HG02943 (cell line): ENCODE measurements around the gene TARBP1.
A peak's percentile ranks its signal among the peaks of the same experiment; 100 is the strongest.

Source experiments
- ATAC-seq: cut with Tn5 transposase; IDR thresholded peaks from one replicate; pipeline ENCODE4 v1.9.1; 2021; ENCODE audit warnings: mild to moderate bottlenecking, low read depth, moderate library complexity; ENCODE audit not compliant: unreplicated experiment

Gene TARBP1

DNA sequence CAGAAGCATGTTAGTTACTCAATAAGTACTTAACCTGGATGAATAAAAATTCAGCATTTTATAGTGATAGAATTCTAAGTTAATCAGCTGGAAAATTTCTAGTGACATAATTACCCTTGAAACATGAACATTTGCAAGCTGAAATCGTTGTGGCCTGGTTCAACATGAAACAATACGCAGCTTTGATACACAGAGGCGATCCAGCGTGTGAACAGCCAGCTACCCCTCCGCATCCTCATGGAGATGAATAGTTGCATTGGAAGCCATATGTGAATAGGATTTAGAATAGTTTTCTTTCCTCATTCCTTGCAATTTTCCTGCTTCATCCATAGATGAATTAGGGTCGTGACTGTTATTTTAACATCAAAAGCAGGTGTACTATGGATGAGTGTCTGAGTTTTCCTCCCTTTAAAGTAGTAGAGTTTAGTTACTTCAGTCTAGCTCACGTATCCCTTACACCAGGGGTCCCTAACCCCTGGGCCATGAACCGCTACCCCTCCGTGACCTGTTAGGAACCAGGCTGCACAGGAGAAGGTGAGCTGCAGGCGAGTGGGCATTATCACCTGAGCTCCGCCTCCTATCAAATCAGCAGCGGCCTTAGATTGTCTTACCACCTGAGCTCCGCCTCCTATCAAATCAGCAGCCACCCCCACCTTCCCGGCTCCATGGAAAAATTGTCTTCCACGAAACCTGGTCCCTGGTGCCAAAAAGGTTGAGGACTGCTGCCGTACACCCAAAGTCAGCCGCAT lies 6.2 kb upstream of the TARBP1 start:
- ATAC-seq = no peak

DNA sequence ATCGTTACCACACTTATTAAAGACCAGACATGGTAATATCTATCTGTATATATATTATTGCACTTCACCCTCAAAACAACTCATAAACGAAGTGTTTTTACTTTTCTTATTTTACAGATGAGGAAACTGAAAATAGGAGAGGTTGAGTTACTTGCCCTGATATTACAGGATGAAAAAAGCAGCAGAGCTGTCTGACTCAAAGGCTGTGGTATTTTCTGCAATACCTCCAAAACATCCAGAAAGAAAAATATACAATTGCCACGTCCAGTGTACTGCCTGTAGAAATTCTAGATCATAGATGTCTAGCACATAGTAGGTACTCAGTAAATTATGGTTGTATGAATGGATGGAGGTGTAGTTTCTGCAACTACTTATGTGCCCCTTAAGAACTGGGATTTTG lies 5.2 kb upstream of the TARBP1 start:
- ATAC-seq = no peak

DNA sequence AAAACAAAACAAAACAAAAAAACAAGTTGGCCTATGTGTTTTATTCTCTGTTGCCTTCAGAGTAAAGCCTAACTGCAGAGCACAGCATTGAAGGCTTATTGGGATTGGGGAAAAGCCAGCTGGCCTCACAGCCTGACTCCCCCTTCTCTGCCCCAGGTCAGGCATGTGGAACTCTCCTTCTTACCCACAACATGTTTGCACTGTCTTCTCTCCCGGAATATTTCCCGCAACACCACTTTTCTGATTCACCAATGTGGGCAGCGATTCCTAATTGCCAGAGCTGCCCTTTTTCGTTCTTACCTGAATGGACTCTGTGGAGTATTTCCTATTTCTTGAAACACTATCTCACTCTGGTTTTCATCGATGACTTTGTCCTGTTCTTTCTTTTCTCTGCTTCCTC lies 2.8 kb upstream of the TARBP1 start:
- no peak for ATAC-seq

GRCh38 chr1:234479866-234480265 lies 887 bp upstream of the TARBP1 start:
- no peak for ATAC-seq

DNA sequence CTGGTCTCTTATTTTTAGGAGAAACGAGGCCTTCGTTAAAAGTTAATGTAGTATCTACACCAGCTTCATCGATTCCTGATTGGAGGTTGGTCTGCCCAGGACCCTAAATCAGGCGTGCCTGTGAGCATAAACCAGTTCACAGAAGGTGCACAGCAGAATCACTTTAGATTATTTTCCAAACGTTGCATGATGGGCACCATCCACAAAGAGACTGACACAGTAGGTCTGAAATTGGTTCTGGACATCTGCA lies 256 bp upstream of the TARBP1 start:
- ATAC-seq = no peak

- peak; percentile 58 for ATAC-seq
Observed at GRCh38 chr1:234478152-234478480, 863 bp downstream of the TARBP1 start.

- ATAC-seq = no peak
Observed at GRCh38 chr1:234477386-234478151, 1.4 kb downstream of the TARBP1 start.

DNA sequence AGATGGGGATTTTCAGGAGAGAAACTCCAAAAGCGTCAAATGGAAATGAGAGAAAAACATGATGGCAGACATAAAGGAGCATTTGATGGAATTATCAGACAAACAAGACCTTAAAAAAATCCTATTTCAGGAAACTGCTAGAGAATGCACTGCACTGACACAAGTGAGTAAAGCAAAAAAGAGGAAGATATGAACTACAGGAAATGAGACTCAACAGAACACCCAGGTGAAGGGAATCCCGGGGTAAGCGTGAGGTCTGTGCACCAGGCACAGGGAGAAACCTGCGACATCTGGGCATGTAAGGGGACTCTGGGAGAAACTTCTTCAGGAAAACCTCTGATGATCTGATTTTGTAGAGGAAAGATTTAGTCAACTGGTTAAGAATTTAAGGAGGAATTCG lies 2.8 kb downstream of the TARBP1 start:
- no peak for ATAC-seq

DNA sequence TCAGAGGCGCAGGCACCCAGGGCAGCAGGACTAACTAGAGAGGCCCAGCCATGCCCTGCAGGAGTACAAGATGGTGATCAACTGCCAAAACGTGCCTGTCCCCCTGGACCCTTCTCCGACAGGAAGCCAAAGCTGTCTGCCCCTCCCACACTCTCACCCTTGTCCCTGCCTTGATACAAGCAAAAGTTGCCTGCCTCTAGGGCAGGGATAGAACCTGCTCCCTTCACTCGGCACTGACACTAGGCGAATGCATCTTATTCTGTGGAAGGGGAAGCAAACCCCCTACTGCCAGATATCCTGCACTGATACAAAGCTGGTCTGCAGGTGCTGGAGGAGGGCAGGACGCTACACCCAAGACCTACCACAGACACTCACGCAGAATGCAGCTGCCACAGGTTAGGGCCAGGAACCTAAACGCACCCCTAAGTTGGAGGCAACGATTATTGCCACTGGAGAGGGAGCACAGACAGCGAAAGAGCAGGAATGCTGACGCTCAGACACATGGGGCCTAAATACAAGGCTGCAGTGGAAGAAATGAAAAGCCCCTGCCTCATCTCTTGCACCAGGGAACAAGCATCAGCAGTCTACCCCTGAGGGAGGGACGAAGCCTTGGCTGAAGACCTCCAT lies 3.7 kb downstream of the TARBP1 start:
- ATAC-seq = no peak

GRCh38 chr1:234474375-234474774 lies 4.6 kb downstream of the TARBP1 start:
- ATAC-seq = no peak

DNA sequence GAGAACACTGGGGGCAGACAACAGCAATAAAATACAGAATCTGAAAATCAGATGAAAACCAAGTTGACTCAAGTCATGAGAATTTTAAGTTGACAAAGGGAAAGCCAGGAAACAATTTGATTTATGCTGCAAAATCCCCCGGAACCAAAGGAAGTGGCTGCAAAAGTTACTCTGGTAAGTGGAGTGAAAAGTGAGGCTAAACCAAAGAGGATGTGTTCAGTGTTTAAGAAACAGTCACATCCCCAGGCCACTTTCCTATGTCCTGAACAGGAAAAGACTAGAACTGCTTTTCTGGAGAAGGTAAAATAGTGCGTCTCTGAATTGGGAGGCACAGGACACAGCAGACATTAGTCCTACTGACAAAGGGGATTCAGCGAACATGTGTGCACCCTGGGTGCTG lies 5.9 kb downstream of the TARBP1 start:
- no peak for ATAC-seq

GRCh38 chr1:234469376-234469775 lies 9.6 kb downstream of the TARBP1 start:
- ATAC-seq = no peak

DNA sequence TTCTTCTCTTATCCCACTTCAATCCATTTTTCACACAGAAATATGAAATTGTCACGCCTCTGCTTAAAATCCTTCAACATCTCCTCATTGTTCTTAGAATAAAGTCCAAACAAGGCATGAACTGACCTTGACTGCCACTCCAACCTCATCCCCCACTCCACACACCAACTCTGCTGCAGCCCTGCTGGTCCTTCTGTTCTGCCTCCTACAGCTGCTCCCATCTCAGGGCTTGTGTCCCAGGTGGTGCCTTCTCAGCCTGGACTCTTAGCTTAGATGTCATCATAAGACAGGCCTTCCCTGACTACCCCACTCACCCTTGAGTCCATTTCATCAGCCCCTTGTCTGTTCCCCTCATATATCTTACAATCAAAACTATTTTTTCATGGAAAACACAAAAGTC lies 10.4 kb downstream of the TARBP1 start:
- no peak for ATAC-seq

DNA sequence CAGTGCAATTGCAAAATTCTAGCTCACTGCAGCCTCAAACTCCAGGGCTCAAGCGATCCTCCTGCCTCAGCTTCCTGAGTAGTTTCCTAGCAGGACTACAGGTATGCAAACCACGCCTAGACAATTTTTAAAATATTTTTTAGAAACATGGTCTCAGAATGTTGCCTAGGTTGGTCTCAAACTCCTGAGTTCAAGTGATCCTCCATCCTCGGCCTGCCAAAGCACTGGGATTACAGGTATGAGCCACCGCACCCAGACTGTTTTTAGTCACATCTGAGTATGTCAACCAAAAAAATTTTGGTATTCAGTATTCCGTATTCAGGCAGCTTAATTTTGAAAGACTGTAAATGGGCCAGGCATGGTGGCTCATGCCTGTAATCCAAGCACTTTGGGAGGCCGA lies 11.2 kb downstream of the TARBP1 start:
- no peak for ATAC-seq

DNA sequence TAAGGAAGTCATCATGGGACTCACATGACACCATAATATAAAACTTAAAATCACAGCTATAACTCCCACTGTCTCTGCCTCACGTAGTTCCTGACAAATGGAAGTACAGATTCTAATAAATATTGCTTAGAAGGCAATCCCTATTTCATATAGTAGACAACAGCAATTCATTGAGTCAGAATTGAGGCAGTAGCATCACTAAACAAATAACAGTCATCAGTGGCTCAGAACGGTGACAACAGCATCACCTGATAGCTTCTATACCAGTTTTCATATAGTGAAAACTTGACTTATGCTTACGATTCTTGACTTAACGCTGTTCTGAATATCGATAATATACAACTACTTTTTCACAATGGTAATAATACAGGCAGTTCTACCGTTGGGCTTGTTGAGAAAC lies 12.0 kb downstream of the TARBP1 start:
- no peak for ATAC-seq

- ATAC-seq = no peak
Observed at GRCh38 chr1:234463749-234464148, 15.2 kb downstream of the TARBP1 start.

GRCh38 chr1:234460652-234461051 lies 18.3 kb downstream of the TARBP1 start:
- no peak for ATAC-seq

DNA sequence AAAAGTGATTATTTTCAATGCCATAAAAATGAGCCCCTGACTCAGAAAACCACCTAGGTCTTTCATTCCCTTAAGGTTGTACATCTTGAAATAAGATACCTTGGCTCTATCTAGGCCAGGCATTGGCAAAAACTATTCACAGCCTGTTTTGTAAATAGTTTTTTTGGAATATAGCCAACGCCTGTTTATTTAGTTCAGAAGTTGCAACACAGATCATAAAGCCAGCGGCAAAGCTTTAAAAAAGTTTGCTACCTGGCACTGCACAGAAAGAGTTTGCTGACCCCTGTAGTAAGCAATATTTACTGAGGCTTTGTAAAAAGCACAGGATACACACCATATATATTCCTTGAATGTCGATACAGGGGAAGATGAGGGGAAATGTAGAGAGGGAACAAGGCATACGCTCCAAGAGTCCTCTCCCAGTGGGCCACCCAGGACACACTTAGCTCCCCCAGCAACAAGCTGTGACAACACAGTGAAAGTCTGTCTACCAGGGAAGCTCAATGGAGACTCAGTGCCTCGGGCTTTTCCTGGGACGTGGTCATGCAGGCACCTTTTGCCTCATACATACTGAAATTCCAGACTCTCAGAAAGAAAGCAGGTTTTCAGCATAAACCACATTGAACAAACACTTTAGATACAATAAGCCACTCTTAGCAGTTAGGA lies 20.5 kb downstream of the TARBP1 start:
- ATAC-seq = no peak

DNA sequence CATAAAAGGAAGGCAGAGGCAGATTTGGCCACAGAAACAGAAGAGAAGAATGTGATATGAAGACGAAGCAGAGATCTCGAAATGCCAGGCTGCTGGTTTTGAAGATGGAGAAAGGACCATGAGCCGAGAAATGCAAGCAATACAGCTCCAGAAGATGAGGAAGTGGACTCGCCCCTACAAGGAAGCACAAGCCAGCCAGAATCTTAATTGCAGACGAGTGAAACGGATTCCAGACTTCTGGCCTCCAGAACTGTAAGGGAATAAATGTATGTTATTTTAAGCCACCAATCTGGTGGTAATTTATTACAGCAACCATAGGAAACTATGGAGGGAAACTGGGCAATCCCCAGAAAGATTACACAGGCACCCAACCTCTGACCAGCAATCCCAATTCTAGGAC lies 24.1 kb downstream of the TARBP1 start:
- ATAC-seq = no peak

DNA sequence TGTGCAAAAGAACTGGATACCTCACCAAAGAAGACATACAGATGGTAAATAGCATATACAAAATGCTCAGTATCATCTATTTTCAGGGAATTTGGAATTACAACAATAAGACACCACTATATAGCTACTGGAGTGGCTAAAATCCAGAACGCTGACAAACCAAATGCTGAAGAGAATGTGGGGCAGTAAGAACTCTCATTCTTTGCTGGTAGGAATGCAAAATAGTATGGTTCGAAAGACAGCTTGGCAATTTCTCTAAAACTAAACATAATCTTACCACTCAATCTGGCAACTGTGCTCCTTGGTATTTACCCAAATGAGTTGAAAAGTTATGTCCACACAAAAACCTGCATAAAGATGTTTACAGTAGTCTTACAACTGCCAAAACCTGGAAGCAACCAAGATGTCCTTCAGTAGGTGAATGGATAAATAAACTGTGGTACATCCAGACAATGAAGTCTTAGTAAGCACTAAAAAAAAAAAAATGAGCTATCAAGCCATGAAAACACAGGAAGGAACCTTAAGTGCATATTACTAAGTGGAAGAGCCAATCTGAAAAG lies 26.5 kb downstream of the TARBP1 start:
- no peak for ATAC-seq

DNA sequence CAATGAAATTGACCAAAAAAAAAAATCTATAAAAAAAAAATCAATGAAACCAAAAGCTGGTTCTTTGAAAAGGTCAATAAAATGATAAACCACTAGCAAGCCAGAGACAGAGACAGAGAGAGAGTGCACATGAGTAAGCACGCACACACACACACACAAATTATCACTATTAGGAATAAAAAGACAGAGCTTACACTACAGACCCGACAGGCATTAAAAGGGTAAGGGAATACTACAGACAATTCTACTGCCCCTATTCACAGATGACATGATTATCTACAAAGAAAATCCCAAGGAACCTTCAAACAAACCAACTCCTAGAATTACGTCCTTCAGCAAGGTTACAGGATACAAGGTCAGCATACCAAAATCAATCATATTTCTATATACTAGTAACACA lies 38.6 kb downstream of the TARBP1 start:
- ATAC-seq = no peak
